ENCODE measurements around the gene C7orf33.
"Not testable (repeated sequence)": the region's sequence is repeated elsewhere in the genome, so short reads cannot be mapped to it uniquely, and the experiment has no call there.

C7orf33 gene

GRCh38 chr7:148589640-148590039 is 926 bp upstream of the C7orf33 start:
- no peak for DNase-seq (ENCODE audit: low spot score)
- TF ChIP-seq, protein P1, sequence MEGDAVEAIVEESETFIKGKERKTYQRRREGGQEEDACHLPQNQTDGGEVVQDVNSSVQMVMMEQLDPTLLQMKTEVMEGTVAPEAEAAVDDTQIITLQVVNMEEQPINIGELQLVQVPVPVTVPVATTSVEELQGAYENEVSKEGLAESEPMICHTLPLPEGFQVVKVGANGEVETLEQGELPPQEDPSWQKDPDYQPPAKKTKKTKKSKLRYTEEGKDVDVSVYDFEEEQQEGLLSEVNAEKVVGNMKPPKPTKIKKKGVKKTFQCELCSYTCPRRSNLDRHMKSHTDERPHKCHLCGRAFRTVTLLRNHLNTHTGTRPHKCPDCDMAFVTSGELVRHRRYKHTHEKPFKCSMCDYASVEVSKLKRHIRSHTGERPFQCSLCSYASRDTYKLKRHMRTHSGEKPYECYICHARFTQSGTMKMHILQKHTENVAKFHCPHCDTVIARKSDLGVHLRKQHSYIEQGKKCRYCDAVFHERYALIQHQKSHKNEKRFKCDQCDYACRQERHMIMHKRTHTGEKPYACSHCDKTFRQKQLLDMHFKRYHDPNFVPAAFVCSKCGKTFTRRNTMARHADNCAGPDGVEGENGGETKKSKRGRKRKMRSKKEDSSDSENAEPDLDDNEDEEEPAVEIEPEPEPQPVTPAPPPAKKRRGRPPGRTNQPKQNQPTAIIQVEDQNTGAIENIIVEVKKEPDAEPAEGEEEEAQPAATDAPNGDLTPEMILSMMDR (IDR thresholded peaks at IDR 0.05) = no peak
- Histone ChIP-seq H3K4me3 (no peak overlapping the region), H3K27ac (no peak overlapping the region)

DNA sequence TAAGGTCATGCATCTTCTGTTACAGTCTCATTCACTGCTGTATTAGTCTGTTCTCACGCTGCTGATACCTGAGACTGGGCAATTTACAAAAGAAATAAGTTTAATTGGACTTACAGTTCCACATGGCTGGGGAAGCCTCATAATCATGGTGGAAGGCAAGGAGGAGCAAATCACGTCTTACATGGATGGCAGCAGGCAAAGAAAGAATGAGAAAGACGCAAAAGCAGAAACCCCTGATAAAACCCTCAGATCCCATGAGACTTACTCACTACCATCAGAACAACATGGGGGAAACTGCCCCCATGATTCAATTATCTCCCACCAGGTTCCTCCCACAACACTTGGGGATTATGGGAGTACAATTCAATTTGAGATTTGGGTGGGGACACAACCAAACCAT is 5.8 kb downstream of the C7orf33 start:
- H3K27ac ChIP-seq; H3K4me3 ChIP-seq; DNase-seq (ENCODE audit: low spot score): not testable (repeated sequence)

DNA sequence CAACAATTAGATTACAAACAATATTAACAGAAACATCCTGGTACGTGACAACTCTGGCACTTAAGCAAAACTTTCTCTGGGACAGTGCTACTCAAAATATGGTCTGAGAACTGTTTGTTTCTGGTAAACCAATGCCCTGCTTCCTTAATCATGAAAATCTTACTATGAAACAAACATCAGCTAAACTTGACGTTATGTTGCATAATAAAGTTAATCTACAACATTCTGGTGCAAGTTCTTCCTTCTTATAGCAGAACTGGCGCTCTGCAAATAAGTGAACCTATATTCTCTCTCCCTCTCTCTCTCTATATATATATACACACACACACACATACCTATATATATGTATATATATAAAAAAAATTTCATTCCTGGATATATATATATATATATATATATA is 7.8 kb downstream of the C7orf33 start:
- DNase-seq (ENCODE audit: low spot score) = no peak
- H3K27ac ChIP-seq = no peak overlapping the region
- TF ChIP-seq, protein P1 (IDR thresholded peaks at IDR 0.05) = no peak
- no peak overlapping the region for H3K4me3 ChIP-seq

DNA sequence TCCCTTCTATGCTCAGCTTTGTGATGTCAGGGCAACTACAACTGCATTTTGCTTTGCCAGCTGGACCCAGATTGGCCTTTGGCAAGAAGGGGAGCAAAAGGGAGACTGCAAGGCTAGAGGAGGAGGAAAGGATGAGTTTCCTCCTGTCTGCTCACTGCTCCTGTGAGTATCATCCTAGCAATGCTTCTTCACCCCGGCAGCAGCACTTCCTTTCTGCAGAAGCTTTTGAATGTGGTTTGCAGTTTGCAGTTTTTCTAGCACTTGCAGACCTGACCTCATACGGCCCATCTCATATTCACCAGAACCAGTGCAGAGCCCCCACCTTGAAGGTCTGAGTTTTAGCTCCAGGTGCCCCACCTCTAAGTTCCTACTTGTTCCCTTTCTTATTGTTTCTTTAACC is 14.8 kb downstream of the C7orf33 start:
- DNase-seq (ENCODE audit: low spot score) = no peak
- TF ChIP-seq, protein P1 (IDR thresholded peaks at IDR 0.05) = no peak
- Histone ChIP-seq H3K4me3 (no peak overlapping the region), H3K27ac (no peak overlapping the region)

DNA sequence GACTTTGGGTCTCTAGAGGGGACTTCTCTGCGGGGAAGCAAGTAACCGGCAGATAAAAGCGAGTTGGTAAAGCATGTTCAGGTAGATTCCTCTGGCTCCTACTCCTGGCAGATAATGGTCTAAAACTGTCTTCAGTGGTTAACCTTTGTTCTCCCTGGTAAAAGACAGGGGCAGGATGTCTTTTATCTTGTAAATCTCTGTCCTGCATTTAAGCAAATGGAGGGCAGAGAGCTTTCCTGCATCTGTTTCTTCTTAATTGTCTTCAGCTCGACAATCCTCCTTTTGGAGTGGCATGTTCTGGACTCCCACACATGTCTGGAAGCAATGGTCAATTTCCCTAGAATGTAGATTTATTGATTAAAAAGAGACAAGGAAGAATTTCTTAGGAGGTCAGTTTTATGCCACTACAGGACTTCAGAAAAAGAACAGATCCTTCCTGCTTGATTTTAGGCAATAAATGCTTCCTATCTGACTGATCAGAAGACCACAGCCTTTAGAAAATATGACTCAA is 16.6 kb downstream of the C7orf33 start:
- Histone ChIP-seq H3K27ac (no peak overlapping the region), H3K4me3 (no peak overlapping the region)
- TF ChIP-seq, protein P1 (IDR thresholded peaks at IDR 0.05) = no peak
- DNase-seq (ENCODE audit: low spot score) = no peak

DNA sequence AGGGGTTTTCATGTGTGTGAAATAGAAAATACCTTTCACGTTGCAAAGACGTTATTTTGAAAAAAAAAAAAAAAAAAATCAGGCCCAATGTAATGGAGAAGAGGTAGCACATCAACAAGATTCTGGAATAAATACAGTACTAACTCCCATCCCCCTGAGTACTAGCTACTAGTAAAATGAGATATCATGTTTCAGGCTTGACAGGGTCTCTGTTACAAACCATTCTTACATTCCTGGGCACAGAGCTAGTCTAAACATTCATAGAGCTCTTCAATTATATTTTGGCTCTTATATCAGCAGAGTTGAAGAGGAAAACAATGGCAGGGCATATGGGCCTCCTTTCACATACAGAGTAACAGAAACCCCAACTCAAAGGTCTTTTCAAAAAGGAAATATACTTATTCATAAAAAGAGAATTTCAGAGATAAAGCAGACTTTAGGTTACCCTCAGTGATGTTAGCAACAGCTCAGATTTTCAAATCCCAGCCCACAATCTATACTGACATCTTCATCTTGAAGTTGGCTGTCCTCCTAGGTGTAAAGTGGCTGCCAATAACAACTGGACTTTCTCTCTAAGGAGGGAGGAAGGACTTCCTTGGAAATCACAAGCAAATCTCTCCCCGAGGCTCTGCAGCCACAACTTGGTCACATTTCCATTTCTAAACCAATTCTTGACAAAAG is 18.6 kb downstream of the C7orf33 start:
- no peak overlapping the region for H3K4me3 ChIP-seq
- H3K27ac ChIP-seq = no peak overlapping the region
- DNase-seq (ENCODE audit: low spot score) = no peak
- TF ChIP-seq, protein P1 (IDR thresholded peaks at IDR 0.05) = no peak

GRCh38 chr7:148611692-148612091 is 21.1 kb downstream of the C7orf33 start:
- H3K27ac ChIP-seq = no peak overlapping the region
- TF ChIP-seq, protein P1 (IDR thresholded peaks at IDR 0.05) = no peak
- no peak for DNase-seq (ENCODE audit: low spot score)
- H3K4me3 ChIP-seq = no peak overlapping the region
